C4-2B (cell line): ENCODE measurements around the gene MIR17HG.

ENCODE experiments used
- ZFX ChIP-seq: fragments of 450-650 bp; IDR thresholded peaks from 2 replicates; pipeline ENCODE4 v1.6.1; 2017
- TF ChIP-seq, protein P1 (sequence below): fragments of 450-650 bp; conservative IDR thresholded peaks from 2 replicates; pipeline ENCODE4 v1.5.1; 2017; ENCODE audit warnings: mild to moderate bottlenecking

DNA sequence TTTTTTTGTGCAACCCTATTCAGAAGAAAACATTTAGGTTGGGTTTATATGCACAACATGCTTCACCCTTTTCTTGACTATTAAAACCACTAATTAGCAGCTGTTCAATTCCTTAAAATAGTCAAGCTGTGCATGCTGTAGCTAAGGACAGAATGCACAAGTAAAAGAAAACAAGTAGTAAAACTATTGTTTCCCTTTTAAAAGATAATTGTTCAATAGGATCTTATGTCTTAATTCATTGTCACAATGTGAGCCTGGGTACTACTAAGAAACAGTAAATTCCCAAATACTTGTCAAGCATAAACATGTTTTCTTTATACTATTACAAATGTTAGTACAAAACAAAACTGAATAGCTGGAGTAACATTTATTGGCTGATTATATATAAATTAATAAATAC lies 32.6 kb upstream of the MIR17HG start:
- TF ChIP-seq, protein P1, sequence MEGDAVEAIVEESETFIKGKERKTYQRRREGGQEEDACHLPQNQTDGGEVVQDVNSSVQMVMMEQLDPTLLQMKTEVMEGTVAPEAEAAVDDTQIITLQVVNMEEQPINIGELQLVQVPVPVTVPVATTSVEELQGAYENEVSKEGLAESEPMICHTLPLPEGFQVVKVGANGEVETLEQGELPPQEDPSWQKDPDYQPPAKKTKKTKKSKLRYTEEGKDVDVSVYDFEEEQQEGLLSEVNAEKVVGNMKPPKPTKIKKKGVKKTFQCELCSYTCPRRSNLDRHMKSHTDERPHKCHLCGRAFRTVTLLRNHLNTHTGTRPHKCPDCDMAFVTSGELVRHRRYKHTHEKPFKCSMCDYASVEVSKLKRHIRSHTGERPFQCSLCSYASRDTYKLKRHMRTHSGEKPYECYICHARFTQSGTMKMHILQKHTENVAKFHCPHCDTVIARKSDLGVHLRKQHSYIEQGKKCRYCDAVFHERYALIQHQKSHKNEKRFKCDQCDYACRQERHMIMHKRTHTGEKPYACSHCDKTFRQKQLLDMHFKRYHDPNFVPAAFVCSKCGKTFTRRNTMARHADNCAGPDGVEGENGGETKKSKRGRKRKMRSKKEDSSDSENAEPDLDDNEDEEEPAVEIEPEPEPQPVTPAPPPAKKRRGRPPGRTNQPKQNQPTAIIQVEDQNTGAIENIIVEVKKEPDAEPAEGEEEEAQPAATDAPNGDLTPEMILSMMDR: no peak
- no peak for TF ChIP-seq ZFX
